Activated CD8-positive, alpha-beta memory T cell treated with anti-CD3 and anti-CD28 coated beads for 24 hours (primary cell): Measurements from ENCODE around the gene ENTREP1.

Source experiments
- DNase-seq: peaks from one replicate; pipeline ENCODE4 v3.0.0-alpha.2; 2020

Gene ENTREP1

DNA sequence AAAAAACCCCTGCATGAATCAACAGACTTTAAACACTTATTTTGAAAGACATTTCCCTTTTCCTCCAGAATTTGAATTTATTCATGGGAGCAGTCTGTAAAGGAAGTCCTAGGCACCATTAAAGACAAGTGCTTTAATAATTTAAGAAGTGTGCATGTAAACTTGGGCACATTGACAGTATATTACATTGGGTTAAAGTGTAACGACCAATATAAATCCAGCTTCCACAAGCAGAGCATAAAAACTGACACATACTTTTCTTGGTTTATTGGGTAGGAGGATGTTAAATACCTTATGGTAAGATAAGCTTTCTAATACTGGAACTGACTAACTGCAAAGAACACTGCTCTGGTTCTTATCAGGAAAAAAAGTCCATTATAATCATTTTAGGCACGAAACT is 1.2 kb upstream of the ENTREP1 start:
- DNase-seq, result no peak

DNA sequence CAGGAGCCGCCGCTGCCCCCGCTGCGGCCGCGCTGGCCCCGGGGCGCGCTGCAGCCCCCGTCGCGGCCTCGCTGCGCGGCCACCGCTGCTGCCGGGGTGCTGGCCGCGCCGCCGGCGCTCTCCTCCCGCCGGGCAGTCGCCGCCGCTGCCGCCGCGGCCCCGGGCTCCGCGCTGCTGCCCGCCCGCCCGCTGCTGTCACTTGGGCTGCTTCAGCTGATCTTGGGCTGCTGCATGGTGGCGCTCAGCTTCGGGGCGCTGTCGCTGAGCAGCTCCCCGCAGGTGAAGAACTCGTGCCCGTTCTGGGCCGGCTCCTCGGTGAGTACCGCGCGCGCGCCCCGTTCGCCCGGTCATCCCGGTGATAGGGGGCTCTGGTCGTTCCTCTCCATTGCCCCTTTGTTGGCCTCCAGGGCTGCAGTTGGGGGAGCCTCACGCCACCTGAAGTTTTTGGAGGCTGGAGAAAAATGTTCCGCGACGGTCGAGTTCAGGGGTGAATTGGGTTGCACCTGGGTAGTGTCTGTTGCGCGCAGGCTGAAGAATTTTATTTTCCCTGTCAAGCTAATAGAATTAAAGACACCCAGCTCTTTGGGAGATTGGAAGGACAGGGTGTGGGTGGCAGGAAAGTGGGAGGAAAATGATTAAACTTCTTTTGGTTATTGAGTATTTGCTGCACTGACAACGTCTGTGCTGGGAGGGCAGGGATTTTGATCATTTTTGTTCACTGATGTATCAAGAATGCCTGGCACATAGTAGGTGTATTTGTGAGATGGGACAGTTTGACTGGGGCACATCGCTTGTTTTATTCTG is 596 bp downstream of the ENTREP1 start:
- no peak for DNase-seq

DNA sequence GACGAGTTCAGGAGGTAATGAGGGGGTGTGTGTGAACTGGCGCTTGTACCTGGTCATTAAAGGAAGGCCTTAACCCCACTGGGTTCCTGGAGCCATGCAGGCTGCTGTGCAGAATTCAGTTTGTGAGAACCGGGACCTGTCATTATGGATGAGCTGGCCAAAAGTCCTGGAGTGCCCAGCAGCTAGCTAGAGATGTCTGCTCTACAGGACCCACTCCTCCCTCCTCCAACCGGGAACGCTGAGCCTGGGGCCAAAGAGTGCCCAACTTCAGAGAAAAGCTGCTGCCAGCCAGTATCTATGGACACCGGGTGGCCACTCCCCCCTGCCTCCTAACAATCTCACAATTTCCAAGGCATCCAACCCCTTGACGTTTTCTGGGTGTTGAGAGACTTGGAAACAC is 1.2 kb downstream of the ENTREP1 start:
- DNase-seq, result no peak

DNA sequence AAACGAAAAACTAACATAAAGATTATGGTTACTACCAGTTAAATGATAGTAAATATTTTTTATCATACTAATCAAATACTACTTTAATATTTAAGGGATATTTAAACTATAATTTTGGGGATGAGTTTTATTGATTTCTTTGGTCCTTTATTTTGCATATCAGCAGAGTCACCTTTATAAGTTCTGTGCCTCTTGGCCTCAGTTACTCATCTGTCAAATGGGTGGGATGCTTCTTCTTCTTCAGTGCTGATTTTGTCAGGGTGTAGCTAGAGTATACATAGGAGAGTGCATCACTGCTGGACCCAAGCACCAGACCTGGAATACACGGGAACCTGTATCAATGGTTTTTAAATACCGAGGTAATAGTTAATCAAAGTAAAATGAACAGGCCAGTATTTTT is 5.6 kb downstream of the ENTREP1 start:
- no peak for DNase-seq

DNA sequence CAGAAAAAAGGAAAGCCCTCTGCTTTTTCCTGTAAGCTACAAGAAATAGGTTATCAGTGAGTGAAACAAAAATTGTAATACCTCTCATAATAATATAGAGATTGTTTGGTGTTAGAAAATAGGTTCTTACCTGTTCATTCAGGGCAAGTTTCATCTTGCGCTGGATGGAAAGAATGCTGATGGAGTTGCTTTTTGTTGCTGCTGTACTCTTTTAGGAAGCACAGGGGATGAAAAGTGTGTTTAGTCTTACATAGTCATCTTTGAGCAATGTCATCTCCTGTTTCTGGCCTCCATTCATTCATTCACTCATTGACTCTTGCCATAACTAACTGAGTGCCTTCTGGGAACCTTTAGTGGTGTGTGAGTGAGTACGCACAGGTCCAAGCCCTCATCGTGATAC is 6.4 kb downstream of the ENTREP1 start:
- DNase-seq, result no peak

DNA sequence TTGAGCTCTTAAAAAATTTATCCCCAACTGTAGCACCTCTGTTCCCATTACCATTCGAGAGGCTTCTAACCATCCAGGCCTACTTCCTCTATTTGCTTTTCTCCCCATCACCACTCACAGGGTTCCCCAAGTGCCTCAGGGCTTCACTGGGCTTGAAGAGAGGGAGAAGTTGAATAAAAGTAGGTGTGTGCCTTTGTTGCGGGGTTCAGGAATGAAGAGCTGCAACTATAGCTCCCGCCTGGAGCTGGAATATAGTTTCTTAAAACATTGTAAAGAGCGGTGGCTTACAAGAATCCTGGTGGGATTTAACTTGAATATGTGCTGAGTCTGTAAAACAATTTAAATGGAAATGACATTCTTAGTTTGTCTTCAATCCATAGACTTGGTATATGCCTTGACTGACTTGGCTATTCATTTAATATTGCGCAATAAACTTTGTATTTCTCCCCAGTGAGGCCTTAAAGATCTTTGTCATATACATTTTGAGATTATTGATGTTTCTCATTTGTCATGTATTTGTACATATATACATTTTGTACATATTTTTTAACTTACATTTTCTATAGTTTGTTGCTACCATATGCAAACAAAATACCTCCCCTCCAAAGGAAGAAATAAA is 7.2 kb downstream of the ENTREP1 start:
- DNase-seq, result no peak

DNA sequence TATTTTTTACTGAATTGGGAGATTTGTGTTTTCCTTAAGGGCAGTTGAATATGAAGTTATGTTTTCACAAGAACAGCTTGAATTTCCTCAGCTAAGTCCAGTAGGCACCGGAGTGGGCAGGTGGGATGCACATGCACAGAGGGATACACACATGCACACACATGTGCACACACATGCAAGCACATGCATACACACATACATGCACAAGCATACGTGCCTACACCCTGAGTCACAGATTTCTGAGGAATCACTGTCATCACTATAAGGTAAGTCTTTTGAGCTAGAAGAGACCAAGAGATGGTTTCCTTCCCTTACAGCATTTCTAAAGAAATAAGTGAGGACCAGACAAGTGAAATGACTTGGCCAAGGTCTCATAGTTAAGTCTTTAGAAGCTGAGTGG is 8.7 kb downstream of the ENTREP1 start:
- no peak for DNase-seq

DNA sequence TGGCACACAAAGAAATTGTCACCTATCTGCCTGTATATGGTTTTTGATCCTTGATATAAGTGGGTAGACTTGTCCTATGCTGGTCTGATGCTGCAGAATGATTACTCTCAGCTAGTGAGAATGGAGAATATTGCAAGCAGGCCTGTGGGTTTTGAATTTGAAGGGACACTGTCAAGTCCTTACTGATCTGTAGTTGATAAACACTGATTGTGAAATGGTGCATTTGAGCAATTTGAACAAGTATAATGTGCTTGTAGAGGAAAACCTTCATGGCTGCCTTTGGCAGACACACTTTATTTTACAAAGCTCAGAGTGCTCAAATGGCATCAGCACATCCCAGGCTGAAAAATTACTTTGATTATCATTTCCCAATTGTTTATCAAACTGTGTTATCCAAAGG is 9.3 kb downstream of the ENTREP1 start:
- DNase-seq, result no peak

DNA sequence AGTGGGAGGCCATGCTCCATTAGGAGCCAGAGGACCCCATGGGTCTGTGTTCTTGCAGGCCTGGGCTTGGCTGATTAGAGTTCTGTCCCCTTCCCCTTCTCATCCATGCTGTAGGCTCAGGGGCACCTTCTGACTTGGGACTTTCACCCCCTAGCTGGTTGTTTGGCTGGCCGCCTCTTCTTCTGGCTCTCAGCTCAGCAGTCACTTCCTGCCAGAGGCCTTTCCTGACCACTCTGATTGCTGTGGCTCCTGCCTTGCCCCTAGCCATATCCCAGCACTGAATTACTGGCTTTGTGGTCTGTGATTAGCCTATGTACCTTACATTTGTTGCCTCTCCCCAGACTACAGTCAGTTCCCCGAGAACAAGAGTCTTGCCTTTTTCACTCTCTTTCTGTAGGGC is 14.6 kb downstream of the ENTREP1 start:
- no peak for DNase-seq

DNA sequence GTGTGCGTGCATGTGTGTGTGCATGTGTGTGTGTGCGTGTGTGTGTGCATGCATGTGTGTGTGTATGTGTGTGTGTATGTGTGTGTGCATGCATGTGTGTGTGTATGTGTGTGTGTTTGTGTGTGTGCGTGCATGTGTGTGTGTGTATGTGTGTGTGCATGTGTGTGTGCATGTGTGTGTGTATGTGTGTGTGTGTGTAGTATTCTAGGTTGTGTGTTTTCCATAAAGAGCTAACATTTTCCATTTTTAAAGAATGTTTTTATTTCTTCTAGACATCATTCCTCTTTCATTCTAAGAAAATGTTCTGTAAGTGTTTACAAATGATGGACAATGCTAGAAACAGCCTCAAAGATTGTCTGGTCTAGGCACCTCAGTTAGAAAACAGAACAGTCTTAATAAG is 15.6 kb downstream of the ENTREP1 start:
- no peak for DNase-seq

DNA sequence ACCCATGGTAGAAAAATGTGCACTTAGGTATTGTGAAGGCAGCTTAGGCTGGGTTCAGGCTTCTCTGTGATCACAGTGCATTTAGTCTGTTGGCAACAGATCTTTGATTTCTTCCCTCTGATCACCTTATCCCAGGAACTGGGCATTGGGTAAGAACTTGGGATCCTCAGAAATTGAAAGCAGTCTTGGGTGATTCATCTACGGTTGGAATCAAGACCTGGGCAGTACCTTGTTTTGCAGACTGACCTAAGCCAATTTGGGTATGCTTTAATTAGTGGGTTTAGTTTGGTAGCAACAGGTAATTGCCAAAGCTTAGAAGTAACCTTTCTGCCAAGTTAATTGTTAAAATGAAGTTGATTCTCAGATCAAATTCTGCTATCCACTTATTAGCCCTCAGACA is 17.8 kb downstream of the ENTREP1 start:
- no peak for DNase-seq

DNA sequence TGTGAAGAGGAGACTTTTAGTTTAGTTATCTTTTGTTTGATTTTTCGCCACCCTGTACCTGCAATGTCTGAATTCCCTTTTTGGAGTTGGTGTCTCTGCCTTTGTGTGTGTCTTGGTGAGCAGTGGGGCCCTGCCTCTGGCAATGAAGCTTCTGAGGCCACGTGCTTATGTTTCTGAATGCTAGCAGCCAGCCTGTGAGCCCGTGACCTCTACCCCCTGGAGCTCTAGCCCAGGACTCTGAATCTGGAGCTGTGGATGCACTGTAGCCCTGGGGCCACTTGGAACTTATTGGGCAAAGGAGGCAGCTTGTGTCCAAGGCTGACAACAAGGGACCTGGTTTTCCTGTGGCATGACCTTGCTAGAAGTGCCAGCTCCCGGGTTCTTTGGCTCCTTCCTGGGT is 19.4 kb downstream of the ENTREP1 start:
- no peak for DNase-seq

DNA sequence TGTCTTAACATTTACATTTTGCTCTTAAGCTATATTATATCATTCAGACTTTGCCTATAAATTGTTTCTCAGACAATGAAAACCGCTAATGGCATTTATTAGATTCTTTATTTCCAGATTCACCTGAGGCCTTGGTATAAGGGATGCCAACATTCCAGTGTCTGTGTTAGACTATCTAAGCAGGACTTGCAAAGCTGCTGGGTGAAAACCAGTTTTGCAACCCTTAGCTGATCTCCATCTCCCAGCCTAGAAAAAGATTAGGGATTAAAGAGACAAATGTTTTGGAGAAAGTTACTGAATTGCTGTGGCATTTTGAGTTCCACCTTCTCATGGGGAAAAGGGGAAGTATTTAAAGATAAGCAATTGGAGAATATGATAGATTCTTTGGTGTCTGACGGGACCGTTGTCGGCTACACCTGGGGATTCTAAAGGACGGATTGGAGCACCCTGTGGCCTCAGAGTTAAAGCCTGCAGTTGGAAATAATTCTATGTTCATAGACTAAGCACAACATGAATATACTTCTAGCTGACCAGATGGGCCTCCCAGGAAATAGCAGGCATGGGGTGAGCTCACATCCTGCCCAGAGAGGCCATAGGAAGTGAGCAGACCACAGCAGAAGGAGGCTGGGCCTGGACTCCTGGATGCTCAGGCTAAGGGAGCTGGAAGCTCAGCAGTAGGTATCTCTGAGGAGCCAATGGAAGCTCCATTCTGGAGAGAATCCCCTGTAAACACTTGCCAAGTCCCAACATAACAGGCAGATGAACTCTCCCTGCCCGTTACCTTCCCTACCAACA is 21.8 kb downstream of the ENTREP1 start:
- no peak for DNase-seq

DNA sequence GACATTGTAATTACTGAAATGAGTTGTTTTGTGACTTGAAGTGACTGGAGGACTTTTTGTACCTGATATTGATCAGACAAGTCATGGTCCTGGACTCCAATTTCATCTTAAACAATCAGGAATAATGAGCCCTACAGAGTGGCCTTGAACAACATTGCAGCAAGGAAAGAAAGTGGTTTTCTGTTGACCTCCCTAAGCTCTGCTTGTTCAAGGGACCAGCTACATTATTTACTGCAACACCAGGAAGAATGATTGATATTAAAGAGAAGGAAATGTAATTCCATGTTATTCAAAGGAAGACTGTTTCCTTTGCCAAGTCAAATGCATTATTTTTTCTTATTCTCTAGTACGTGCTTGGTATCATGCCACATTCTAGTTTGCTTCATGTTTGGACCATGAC is 22.6 kb downstream of the ENTREP1 start:
- DNase-seq, result no peak

DNA sequence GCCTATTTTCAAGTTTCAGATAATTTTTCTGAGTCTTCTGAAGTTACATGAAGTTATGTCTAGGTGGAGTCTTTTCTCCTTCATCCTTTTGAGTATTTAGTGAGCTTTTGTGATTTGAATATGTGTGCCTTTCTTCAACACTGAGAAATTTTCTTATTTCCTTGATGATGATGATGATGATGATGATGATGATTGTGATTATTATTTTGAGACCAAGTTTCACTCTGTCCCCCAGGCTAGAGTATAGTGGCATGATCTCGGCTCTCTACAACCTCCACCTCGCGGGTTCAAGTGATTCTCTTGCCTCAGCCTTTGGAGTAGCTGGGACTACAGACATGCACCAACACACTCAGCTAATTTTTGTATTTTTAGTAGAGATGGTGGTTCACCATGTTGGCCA is 26.2 kb downstream of the ENTREP1 start:
- DNase-seq, result no peak

DNA sequence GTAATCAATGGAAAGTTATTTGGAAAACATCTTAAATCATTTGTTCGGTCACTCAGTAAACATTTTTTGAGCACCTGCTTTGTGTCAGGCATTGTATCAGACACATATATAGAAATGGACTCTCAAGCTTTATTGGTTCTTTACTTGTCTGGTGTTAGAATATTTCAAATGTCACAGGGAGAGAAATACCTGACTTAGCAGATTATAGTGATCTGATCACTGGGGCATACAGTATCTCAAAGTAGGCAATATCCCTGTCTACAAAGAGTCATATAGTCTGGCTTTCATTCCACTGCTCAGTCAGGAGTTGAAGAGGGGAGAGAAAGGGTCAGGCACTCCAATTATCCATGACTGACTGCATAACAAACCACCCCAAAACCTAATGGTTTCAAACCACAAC is 30.2 kb downstream of the ENTREP1 start:
- DNase-seq, result no peak

DNA sequence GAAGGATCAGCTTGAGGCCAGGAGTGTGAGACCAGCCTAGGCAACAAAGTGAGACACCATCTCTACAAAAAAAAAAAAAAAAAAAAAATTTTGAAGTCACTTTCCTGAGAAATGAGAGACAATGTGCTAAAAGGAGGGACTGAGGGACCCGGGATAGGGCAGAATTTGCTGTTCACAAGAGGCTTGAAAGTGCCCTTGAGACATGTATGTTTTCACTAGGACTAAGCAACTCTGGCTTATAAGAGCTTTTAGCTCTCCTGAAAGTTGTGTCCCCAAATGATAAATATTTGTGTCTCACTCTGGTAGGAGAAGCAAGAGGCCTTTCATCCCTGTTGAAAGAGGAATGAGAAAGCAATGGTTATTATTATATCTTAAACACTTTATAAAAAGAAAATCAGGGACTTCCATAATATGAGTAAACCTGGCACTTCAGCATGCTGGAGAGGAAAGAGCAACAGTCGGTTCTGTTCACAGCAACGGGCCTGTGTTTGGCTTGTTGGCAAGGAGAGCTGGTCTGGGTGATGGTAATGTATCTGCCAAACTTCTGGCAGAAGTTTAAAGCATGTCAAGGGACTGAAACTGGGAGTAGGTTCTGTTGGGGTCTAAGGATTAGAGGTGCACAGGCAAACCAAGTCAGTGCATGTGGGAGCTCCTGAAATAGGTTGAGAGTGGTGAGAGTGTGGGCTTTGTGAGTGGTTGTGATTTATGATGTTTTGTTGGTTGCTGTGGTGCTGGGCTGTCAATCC is 32.2 kb downstream of the ENTREP1 start:
- no peak for DNase-seq

DNA sequence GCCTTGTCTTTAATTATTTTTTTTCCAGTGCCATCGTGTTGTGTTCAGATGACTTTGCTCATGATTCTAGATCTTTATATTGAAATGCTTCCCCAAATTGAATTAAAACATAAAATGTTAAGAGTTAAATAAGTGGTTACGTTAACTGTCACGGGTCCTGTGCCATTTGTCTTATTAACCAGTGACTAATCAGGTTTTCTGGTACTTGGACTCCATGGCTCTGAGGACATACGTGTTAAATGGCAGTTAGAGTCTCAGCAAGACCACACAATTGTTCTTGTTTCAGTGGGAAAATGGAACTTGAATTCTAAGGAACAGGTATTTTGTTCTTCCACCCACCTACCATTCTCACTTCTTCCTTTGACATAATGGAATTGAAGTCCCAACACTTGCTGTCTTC is 32.8 kb downstream of the ENTREP1 start:
- DNase-seq, result no peak

DNA sequence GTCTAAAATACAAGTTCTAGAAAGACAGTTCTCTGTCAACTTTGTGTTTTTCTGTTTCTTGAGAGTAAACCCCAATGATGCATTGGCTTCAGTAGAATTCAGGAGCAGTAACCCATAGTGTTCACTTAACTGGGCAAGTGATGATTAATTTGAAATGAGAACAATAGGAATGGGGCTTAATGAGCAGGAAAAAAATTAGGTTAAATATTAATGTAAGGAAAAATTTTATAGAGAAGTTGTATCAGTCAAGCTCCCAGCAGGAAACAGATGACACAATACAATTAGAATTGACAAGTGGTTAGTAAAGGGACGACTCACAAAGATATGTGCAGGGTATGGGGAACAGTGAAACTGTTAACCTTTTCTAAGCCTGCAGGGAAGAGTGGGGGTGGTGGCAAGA is 38.2 kb downstream of the ENTREP1 start:
- no peak for DNase-seq

DNA sequence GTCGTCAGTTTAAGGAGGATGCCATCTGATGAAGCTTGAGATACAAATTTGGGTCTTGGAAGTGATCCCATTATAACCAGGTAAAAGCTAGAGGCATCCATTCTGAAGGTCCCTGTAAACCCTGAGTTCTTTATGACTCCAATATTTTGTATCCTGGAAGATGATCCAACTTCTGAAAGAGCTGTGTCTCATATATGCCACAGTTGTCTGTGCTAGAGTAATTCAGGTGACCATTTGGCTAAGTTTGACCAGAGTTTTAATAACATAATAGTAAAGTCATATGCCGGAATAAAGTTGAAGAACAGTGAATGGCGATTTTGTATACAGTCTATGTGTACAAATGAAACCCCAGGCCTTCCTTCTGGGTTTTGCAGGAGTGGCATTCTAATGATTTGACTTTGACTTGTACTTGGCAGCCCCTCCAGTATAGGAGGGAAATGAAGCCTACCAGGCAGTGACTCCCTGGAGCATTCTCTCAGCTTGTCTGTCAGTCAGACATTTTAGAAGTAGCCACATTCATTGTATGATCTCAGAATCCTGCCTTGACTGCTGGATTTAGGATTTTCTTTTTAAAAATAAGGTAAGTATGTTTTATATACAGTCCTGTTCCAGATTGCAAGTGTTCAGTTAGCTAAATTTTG is 39.6 kb downstream of the ENTREP1 start:
- DNase-seq, result no peak

DNA sequence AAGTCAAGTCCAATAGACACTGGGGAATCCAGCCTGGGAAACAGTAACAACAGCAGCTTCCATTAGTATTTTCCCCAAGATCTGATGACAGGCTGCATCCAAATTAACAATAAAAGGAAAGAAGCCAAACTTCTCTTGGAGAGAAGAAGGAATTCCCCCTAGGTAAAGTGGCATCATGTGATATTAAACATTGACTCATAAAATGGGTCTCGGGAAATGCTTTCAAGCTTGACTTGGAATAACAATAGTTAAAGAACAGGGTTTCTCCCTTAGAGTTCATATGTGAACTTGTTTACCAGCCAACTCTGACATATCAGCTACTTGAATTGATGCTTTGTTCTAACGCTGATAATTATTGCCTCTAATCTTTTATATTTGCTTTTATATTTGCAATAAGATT is 45.4 kb downstream of the ENTREP1 start:
- DNase-seq, result no peak

DNA sequence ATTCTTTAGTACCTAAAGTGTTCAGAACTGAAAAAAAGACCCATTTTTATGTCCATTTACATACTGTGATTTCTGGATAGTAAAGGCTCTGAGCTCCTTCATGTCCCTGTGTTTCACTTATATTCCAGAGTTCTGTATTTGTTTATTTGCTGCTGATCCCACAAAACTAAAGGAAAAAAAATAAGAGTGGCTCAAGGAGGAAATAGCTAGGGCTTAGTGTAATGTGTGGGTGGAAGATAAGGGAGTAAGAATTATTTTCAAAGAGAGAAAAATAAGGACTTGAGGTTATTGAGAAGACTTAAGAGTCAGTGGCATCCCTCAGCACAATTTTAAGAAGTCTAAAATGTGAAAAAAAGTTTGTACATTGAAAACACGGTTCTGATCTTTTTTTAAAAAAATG is 46.0 kb downstream of the ENTREP1 start:
- no peak for DNase-seq

DNA sequence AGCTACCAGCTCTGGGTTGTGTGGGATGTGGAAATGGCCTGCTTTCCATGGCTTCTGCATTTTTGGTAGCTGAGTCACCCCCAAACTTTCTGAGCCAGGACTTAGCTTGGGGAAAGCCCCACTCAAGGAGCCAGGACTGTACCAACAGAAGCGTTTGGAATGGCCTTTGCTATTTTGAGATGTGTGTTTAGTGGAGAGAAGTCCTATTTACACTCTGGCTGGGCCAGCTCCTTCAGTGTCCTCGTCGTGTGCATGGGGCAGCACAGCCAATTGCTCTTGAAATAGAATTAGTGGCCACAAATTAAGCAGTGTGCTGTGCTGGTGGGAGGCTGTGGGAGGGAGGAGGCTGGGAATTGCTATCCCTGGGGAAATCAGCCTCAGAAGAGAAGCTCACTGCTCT is 51.6 kb downstream of the ENTREP1 start:
- DNase-seq, result no peak
